Measurements from ENCODE around the gene HAUS7. TPM values are rescaled to one million over a fixed set of nuclear protein-coding genes. Genes with fewer than 3 reads are reported as not detected.

The HAUS7 gene
- total RNA-seq, 1 donor from 2014 or later = 60.3 TPM

GRCh38 chrX:153500676-153501280 is 30.4 kb upstream of the HAUS7 start:
- no peak overlapping the region for H3K27ac Mint-ChIP-seq (ENCODE audit: unreplicated experiment)
- H3K36me3 Mint-ChIP-seq (ENCODE audit: unreplicated experiment) = peaks cover 5% of the 10 kb centered on the region
- TF ChIP-seq CTCF (IDR thresholded peaks at IDR 0.05) = no peak
- peaks cover 31% of the 10 kb centered on the region for H3K4me1 Mint-ChIP-seq (ENCODE audit: unreplicated experiment)
- H3K27me3 Mint-ChIP-seq (ENCODE audit: unreplicated experiment) = no peaks in the 10 kb centered on the region
- no peaks in the 10 kb centered on the region for H3K9me3 Mint-ChIP-seq (ENCODE audit: unreplicated experiment)
- DNase-seq (ENCODE audit: extremely low spot score, unreplicated experiment) = no peak
- no peak overlapping the region for H3K4me3 Mint-ChIP-seq (ENCODE audit: unreplicated experiment)

- no peak for DNase-seq (ENCODE audit: extremely low spot score, unreplicated experiment)
- Mint-ChIP-seq H3K4me1 (ENCODE audit: unreplicated experiment) (peaks cover 31% of the 10 kb centered on the region), H3K27me3 (ENCODE audit: unreplicated experiment) (no peaks in the 10 kb centered on the region), H3K4me3 (ENCODE audit: unreplicated experiment) (peak overlapping the region; percentile 50), H3K36me3 (ENCODE audit: unreplicated experiment) (peaks cover 2% of the 10 kb centered on the region), H3K27ac (ENCODE audit: unreplicated experiment) (no peak overlapping the region), H3K9me3 (ENCODE audit: unreplicated experiment) (no peaks in the 10 kb centered on the region)
- no peak for TF ChIP-seq CTCF (IDR thresholded peaks at IDR 0.05)
These were observed 29.5 kb upstream of the HAUS7 start for GRCh38 chrX:153499876-153500275.

- H3K9me3 Mint-ChIP-seq (ENCODE audit: unreplicated experiment) = no peaks in the 10 kb centered on the region
- H3K36me3 Mint-ChIP-seq (ENCODE audit: unreplicated experiment) = peaks cover 2% of the 10 kb centered on the region
- H3K4me1 Mint-ChIP-seq (ENCODE audit: unreplicated experiment) = peaks cover 32% of the 10 kb centered on the region
- H3K4me3 Mint-ChIP-seq (ENCODE audit: unreplicated experiment) = peak overlapping the region; percentile 50
- H3K27me3 Mint-ChIP-seq (ENCODE audit: unreplicated experiment) = no peaks in the 10 kb centered on the region
- no peak for DNase-seq (ENCODE audit: extremely low spot score, unreplicated experiment)
- no peak for TF ChIP-seq CTCF (IDR thresholded peaks at IDR 0.05)
- no peak overlapping the region for H3K27ac Mint-ChIP-seq (ENCODE audit: unreplicated experiment)
These were observed 29.0 kb upstream of the HAUS7 start for GRCh38 chrX:153499341-153499740.

- no peaks in the 10 kb centered on the region for H3K9me3 Mint-ChIP-seq (ENCODE audit: unreplicated experiment)
- peaks cover 2% of the 10 kb centered on the region for H3K36me3 Mint-ChIP-seq (ENCODE audit: unreplicated experiment)
- no peak for TF ChIP-seq CTCF (IDR thresholded peaks at IDR 0.05)
- H3K4me3 Mint-ChIP-seq (ENCODE audit: unreplicated experiment) = peak overlapping the region; percentile 68
- H3K4me1 Mint-ChIP-seq (ENCODE audit: unreplicated experiment) = peaks cover 39% of the 10 kb centered on the region
- H3K27me3 Mint-ChIP-seq (ENCODE audit: unreplicated experiment) = no peaks in the 10 kb centered on the region
- DNase-seq (ENCODE audit: extremely low spot score, unreplicated experiment) = no peak
- H3K27ac Mint-ChIP-seq (ENCODE audit: unreplicated experiment) = peak overlapping the region; percentile 18
These were observed 28.1 kb upstream of the HAUS7 start for GRCh38 chrX:153498453-153498852.

GRCh38 chrX:153496590-153496959 is 26.2 kb upstream of the HAUS7 start:
- Mint-ChIP-seq H3K4me1 (ENCODE audit: unreplicated experiment) (peaks cover 53% of the 10 kb centered on the region), H3K27me3 (ENCODE audit: unreplicated experiment) (no peaks in the 10 kb centered on the region), H3K36me3 (ENCODE audit: unreplicated experiment) (peaks cover 2% of the 10 kb centered on the region), H3K9me3 (ENCODE audit: unreplicated experiment) (no peaks in the 10 kb centered on the region), H3K4me3 (ENCODE audit: unreplicated experiment) (peak overlapping the region; percentile 97), H3K27ac (ENCODE audit: unreplicated experiment) (no peak overlapping the region)
- TF ChIP-seq CTCF (IDR thresholded peaks at IDR 0.05) = no peak
- DNase-seq (ENCODE audit: extremely low spot score, unreplicated experiment) = no peak
